ENCODE results near the gene MEGF8.

DNA sequence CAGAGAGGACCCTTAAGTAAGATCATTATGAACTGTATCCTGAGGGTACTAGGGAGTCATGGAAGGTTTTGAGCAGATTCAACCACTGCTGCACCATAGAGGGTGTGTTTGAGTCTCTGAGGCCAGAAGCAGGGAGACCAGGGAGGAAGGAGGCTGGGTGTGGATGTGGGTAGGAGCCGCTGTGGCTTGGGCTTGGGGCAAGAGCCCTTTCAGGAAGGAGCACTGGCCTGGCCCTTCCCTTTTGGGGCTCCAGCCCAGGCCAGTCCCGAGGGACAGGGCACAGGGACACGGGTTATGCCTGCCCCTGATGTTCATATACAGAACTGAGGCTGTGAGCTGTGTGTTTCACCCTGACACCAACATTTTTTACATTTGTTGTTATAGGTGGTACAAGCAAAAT is 49.2 kb upstream of the MEGF8 start:
- TF ChIP-seq CTCF (IDR thresholded peaks at IDR 0.05; ENCODE audit: low read depth, low read length) (no peak), EZH2phosphoT487 (IDR thresholded peaks at IDR 0.05; ENCODE audit: low read depth) (no peak)
